Measurements from ENCODE around the gene METTL6.

METTL6 gene

DNA sequence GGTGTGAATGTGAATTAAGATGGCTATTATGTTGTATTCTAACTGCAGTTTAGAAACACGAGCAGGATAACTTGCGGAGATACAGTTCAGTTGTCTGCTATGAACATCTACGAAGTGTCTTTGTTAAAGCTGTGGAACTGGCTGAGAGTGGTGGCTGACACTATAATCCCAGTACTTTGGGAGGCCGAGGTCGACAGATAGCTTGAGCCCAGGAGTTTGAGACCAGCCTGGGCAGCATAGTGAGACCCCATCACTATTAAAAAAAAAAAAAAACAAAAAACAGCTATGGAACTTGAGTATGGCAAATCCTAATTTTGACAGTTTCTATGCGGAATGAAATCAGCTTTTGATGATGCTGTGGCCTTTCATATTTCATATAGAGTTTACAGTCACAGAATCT lies 1.7 kb upstream of the METTL6 start:
- Histone ChIP-seq H2AFZ (ENCODE audit: low read length) (no peak overlapping the region), H3K9me3 (ENCODE audit: low read length) (no peaks in the 10 kb centered on the region), H3K9me2 (ENCODE audit: low read depth, low read length) (no peaks in the 10 kb centered on the region), H3K4me2 (ENCODE audit: low read length) (peak overlapping the region; percentile 70), H3K9ac (ENCODE audit: low read length) (peak overlapping the region; percentile 83; the same call in 1 of the 2 replicates), H3K79me2 (ENCODE audit: insufficient read depth, low read length) (peaks cover 32% of the 10 kb centered on the region), H3K27ac (ENCODE audit: low read depth, low read length, poor library complexity, severe bottlenecking) (no peak overlapping the region), H4K20me1 (ENCODE audit: insufficient read depth, low read length) (no peaks in the 10 kb centered on the region), H3K27me3 (ENCODE audit: insufficient read depth, low read length) (no peaks in the 10 kb centered on the region), H3K36me3 (ENCODE audit: insufficient read depth, low read length) (peaks cover 37% of the 10 kb centered on the region), H3K4me1 (ENCODE audit: insufficient read depth, low read length, severe bottlenecking) (peaks cover 37% of the 10 kb centered on the region), H3F3A (ENCODE audit: insufficient read depth, low read length) (no peaks in the 10 kb centered on the region), H3K4me3 (ENCODE audit: low read depth, low read length, poor library complexity, severe bottlenecking) (peak overlapping the region; percentile 95)
- TF ChIP-seq, protein P1, sequence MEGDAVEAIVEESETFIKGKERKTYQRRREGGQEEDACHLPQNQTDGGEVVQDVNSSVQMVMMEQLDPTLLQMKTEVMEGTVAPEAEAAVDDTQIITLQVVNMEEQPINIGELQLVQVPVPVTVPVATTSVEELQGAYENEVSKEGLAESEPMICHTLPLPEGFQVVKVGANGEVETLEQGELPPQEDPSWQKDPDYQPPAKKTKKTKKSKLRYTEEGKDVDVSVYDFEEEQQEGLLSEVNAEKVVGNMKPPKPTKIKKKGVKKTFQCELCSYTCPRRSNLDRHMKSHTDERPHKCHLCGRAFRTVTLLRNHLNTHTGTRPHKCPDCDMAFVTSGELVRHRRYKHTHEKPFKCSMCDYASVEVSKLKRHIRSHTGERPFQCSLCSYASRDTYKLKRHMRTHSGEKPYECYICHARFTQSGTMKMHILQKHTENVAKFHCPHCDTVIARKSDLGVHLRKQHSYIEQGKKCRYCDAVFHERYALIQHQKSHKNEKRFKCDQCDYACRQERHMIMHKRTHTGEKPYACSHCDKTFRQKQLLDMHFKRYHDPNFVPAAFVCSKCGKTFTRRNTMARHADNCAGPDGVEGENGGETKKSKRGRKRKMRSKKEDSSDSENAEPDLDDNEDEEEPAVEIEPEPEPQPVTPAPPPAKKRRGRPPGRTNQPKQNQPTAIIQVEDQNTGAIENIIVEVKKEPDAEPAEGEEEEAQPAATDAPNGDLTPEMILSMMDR (IDR thresholded peaks at IDR 0.05; ENCODE audit: low read length): no peak
- TF ChIP-seq EZH2 (IDR thresholded peaks at IDR 0.05; ENCODE audit: borderline replicate concordance, low read length): no peak

GRCh38 chr3:15428539-15428938 lies 1.2 kb upstream of the METTL6 start:
- Histone ChIP-seq H3K79me2 (ENCODE audit: insufficient read depth, low read length) (peaks cover 32% of the 10 kb centered on the region), H3K4me1 (ENCODE audit: insufficient read depth, low read length, severe bottlenecking) (peaks cover 37% of the 10 kb centered on the region), H3K9ac (ENCODE audit: low read length) (peak overlapping the region; percentile 83; the same call in 1 of the 2 replicates), H4K20me1 (ENCODE audit: insufficient read depth, low read length) (no peaks in the 10 kb centered on the region), H3K4me2 (ENCODE audit: low read length) (peak overlapping the region; percentile 70), H3K27me3 (ENCODE audit: insufficient read depth, low read length) (no peaks in the 10 kb centered on the region), H3K4me3 (ENCODE audit: low read depth, low read length, poor library complexity, severe bottlenecking) (peak overlapping the region; percentile 95), H2AFZ (ENCODE audit: low read length) (no peak overlapping the region), H3K9me2 (ENCODE audit: low read depth, low read length) (no peaks in the 10 kb centered on the region), H3F3A (ENCODE audit: insufficient read depth, low read length) (no peaks in the 10 kb centered on the region), H3K27ac (ENCODE audit: low read depth, low read length, poor library complexity, severe bottlenecking) (no peak overlapping the region), H3K9me3 (ENCODE audit: low read length) (no peaks in the 10 kb centered on the region), H3K36me3 (ENCODE audit: insufficient read depth, low read length) (peaks cover 37% of the 10 kb centered on the region)
- TF ChIP-seq EZH2 (IDR thresholded peaks at IDR 0.05; ENCODE audit: borderline replicate concordance, low read length): no peak
- TF ChIP-seq, protein P1 (IDR thresholded peaks at IDR 0.05; ENCODE audit: low read length): no peak

DNA sequence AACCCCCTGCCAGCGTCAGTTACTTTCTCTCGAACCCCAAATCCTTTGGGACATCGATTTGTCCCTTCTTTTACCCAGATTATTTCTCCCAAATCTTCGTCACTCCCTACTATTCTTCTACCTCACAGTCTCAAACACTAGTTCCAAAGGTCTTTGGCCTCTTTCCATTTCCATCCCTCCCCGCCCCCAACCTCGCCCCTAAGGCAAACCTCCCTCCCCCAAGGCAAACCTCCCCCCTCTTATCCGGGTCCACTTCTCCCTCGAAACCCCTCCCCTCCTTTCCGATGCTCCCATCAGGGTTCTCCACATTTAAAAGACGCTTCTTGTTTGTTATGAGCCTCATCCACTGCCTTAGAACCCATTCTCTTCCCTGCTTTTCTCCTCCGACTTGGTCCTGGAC lies 637 bp upstream of the METTL6 start:
- peaks cover 32% of the 10 kb centered on the region for H3K79me2 ChIP-seq (ENCODE audit: insufficient read depth, low read length)
- no peak overlapping the region for H2AFZ ChIP-seq (ENCODE audit: low read length)
- H3K4me2 ChIP-seq (ENCODE audit: low read length): peak overlapping the region; percentile 70
- no peaks in the 10 kb centered on the region for H3F3A ChIP-seq (ENCODE audit: insufficient read depth, low read length)
- no peak overlapping the region for H3K27ac ChIP-seq (ENCODE audit: low read depth, low read length, poor library complexity, severe bottlenecking)
- H3K9me3 ChIP-seq (ENCODE audit: low read length): no peaks in the 10 kb centered on the region
- no peaks in the 10 kb centered on the region for H4K20me1 ChIP-seq (ENCODE audit: insufficient read depth, low read length)
- peak overlapping the region; percentile 95 for H3K4me3 ChIP-seq (ENCODE audit: low read depth, low read length, poor library complexity, severe bottlenecking)
- TF ChIP-seq, protein P1 (IDR thresholded peaks at IDR 0.05; ENCODE audit: low read length): no peak
- H3K9ac ChIP-seq (ENCODE audit: low read length): peak overlapping the region; percentile 83
- peaks cover 37% of the 10 kb centered on the region for H3K4me1 ChIP-seq (ENCODE audit: insufficient read depth, low read length, severe bottlenecking)
- H3K9me2 ChIP-seq (ENCODE audit: low read depth, low read length): no peaks in the 10 kb centered on the region
- H3K36me3 ChIP-seq (ENCODE audit: insufficient read depth, low read length): peaks cover 37% of the 10 kb centered on the region
- H3K27me3 ChIP-seq (ENCODE audit: insufficient read depth, low read length): no peaks in the 10 kb centered on the region

Data from OCI-LY1 (cell line).